ENCODE results near the gene LDB2.

LDB2 gene

DNA sequence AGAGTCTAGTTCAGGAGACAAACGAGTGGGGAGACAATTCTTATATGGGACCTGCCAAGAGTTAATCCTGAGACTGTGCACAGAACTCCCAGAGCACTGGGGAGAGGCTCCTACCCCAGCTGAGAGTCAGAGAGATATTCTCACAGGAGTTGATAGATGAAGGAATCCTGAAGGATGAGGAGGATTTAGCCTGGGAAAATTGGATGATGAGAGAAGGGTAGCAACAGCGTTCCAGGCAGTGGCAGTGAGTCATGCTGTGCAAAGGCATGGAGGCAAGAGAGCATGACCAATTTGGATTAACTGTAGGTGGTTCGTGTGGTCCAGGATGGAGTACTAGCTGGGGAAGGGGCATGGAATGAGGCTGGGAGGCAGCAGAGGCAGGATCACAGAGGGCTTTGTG, 318.6 kb downstream of the LDB2 start:
- CTCF ChIA-PET, result no interaction called here
- H3K27ac ChIP-seq, result no peak overlapping the region
- no peak for DNase-seq (ENCODE audit: low spot score)
- TF ChIP-seq, protein P1, sequence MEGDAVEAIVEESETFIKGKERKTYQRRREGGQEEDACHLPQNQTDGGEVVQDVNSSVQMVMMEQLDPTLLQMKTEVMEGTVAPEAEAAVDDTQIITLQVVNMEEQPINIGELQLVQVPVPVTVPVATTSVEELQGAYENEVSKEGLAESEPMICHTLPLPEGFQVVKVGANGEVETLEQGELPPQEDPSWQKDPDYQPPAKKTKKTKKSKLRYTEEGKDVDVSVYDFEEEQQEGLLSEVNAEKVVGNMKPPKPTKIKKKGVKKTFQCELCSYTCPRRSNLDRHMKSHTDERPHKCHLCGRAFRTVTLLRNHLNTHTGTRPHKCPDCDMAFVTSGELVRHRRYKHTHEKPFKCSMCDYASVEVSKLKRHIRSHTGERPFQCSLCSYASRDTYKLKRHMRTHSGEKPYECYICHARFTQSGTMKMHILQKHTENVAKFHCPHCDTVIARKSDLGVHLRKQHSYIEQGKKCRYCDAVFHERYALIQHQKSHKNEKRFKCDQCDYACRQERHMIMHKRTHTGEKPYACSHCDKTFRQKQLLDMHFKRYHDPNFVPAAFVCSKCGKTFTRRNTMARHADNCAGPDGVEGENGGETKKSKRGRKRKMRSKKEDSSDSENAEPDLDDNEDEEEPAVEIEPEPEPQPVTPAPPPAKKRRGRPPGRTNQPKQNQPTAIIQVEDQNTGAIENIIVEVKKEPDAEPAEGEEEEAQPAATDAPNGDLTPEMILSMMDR (conservative IDR thresholded peaks at IDR 0.05; ENCODE audit: low read depth), result no peak
- POLR2A ChIA-PET (ENCODE audit: low non-redundant PET), result no interaction called here

DNA sequence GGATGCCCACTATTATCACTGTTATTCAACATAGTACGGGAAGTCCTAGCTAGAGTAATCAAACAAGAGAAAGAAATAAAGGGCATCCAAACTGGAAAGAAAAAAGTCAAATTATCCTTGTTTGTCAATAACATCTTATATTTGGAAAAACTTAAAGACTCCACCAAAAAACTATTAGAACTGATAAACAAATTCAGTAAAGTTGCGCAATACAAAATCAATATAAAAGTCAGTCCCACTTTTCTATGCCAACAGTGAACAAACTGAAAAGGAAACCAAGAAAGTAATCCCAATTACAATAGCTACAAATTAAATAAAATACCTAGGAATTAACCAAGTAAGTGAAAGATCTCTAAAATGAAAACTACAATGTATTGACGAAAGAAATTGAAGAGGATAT, 321.3 kb downstream of the LDB2 start:
- ChIA-PET CTCF (no interaction called here), POLR2A (ENCODE audit: low non-redundant PET) (no interaction called here)
- no peak for DNase-seq (ENCODE audit: low spot score)
- TF ChIP-seq, protein P1 (conservative IDR thresholded peaks at IDR 0.05; ENCODE audit: low read depth), result no peak
- H3K27ac ChIP-seq, result no peak overlapping the region

DNA sequence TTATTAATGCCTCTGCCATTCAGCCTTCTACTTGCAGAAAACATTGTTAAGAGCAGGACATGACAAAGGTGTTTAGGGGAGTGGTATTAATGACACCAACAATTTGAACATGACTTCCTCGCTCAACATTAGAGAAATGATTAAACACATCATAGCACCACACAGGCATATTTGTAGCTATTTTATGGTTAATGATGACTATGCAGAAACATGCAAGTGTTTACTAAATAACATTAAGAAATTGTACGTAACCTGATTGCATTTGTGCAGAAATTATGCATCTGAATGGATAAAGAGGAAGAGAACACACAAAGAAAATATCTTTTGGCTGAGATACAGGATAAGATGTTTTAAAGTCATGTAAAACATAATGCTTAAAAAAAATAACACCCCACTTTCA, 323.5 kb downstream of the LDB2 start:
- no peak for DNase-seq (ENCODE audit: low spot score)
- TF ChIP-seq, protein P1 (conservative IDR thresholded peaks at IDR 0.05; ENCODE audit: low read depth), result no peak
- CTCF ChIA-PET, result no interaction called here
- POLR2A ChIA-PET (ENCODE audit: low non-redundant PET), result no interaction called here
- H3K27ac ChIP-seq, result no peak overlapping the region

DNA sequence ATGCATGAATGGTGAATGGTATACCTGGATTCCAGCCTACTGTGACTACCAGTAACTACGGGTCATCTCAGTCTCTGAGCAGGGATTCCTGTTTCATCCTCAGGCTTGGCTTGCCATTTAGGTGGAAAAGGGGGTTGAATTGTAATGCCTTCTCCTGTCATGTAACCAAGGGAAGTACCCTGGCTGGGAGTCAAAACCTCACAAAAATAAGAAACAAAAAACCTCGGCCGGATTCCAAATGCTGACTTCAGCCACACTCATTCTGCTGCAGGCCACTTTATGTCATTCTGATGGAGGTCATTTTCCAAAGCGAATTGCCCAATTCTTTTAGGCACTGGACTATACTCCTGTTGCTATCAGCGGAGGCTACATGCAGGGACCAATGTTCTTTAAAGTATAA, 324.7 kb downstream of the LDB2 start:
- POLR2A ChIA-PET (ENCODE audit: low non-redundant PET), result no interaction called here
- no peak for DNase-seq (ENCODE audit: low spot score)
- CTCF ChIA-PET, result no interaction called here

DNA sequence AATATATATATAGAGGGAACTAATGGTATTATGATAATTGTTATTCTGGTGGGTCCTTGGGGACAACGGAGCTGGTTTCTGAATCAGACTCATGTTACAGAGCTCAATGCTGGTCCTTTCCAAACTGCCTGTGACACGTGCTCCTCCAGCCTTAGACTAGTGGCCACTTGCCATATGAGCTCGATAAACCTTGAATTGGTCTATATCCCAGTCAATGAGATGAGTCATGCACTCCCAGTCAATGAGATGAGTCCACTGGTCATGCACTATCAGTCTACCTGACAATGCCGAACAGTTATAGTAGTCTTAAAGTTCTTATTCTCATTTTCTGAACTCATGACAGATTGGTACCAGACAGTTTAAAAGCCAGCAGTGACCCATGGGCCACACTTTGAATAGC, 325.2 kb downstream of the LDB2 start:
- POLR2A ChIA-PET (ENCODE audit: low non-redundant PET), result no interaction called here
- TF ChIP-seq, protein P1 (conservative IDR thresholded peaks at IDR 0.05; ENCODE audit: low read depth), result no peak
- H3K27ac ChIP-seq, result no peak overlapping the region
- CTCF ChIA-PET, result no interaction called here
- no peak for DNase-seq (ENCODE audit: low spot score)

More for the DNA sequence above, 324.7 kb downstream of the LDB2 start:
- no peak overlapping the region for H3K27ac ChIP-seq
- TF ChIP-seq, protein P1 (conservative IDR thresholded peaks at IDR 0.05; ENCODE audit: low read depth), result no peak

DNA sequence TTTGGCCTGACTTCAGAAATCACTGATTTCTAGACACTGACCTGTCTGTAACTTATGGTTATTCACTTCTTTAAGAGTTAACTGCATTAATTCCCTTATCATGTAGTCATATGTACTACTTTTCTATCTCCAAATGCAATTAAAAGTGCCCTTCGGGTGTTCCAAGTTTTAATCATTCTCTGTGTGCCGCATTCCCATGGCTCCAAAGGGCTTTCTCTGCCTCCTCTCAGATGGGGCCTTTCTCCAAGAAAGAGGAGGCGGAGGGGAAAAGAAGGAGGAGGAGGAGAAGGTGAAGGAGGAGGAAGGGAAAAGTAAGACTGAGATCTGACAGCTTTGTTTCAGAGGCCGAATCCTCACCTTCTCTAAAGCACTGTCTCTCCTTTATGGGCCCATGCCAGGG, 325.8 kb downstream of the LDB2 start:
- ChIA-PET POLR2A (ENCODE audit: low non-redundant PET) (no interaction called here), CTCF (no interaction called here)
- no peak for DNase-seq (ENCODE audit: low spot score)
- H3K27ac ChIP-seq, result no peak overlapping the region
- TF ChIP-seq, protein P1 (conservative IDR thresholded peaks at IDR 0.05; ENCODE audit: low read depth), result no peak

DNA sequence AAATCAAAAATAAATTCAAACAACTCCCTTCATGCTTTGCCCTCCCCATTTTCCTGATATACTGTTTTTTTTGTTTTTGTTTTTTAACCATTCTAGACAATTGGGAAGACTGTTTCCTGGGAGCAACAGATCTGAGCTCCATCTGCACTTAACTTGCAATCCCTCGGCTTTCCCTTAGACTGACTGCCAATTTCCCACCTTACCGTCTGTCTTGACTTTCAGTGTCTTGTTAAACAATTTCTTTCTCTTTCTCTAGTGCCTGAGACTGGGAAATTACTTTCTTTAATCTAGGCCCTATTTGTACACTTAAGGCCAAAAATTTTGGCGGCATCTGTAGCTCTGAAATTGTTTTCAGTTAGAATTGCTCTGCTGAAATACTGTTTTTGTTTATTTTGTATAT, 326.3 kb downstream of the LDB2 start:
- TF ChIP-seq, protein P1 (conservative IDR thresholded peaks at IDR 0.05; ENCODE audit: low read depth), result no peak
- DNase-seq (ENCODE audit: low spot score), result no peak
- H3K27ac ChIP-seq, result no peak overlapping the region
- ChIA-PET POLR2A (ENCODE audit: low non-redundant PET) (no interaction called here), CTCF (no interaction called here)
